ENCODE results near the gene ZBTB3. TPM values are rescaled to one million over a fixed set of nuclear protein-coding genes. Genes with fewer than 3 reads are reported as not detected.
"Not testable (repeated sequence)": the region's sequence is repeated elsewhere in the genome, so short reads cannot be mapped to it uniquely, and the experiment has no call there.

Gene ZBTB3
- total and polyA plus RNA-seq, 5 experiments from 2014 or later, result 2.1 to 27.6 (median 6.7) TPM

- H3K9me3 Mint-ChIP-seq, result no peaks in the 10 kb centered on the region
Observed at GRCh38 chr11:62755086-62755615, 1.2 kb upstream of the ZBTB3 start.

DNA sequence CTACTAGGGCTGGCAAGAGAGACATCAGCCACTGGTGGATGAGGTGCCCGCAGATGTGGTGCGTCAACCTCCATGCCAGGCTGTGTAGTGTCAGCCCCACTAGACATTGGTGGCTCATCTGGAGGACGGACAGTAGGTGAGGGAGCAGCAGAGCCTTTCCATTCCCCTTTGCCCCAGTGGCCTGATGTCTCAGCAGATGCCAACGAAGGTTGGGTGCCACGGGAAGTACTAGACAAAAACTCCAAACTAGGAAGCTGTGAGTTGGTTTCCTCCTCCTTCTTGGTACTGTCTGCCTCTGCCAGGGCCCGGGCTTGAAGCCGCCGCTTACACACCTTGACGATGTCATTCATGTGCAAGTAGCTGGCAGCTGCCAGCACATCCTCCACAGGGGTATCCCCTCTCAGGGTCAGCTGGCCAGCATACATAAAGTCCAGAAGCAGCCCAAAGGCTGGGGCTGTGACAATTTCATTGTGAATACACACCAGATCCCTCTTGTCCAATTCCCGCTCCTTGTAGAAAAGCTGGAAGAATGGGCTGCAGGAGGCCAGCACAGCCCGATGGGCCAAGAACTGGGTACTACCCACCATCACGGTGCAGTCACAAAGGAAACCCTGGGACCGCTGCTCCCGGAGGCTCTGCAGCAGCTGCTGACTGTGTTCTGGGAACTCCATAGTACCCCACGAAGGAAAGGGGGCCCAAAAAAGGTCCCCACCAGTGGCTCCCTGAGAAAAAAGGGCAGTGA is 795 bp downstream of the ZBTB3 start:
- ATAC-seq, result no peak
- POLR2A ChIA-PET, result interaction anchor here (0.5 to 6.6 kb wide), 42 partner anchors 9 to 1488 kb away, joined by 3 to 165 read pairs (median 8); partner anchors contain the start of genes B3GAT3, BSCL2, C11orf98 and CSKMT
- H3K27me3 Mint-ChIP-seq, result no peaks in the 10 kb centered on the region
- no peak for DNase-seq
- H3K27ac Mint-ChIP-seq, result peak overlapping the region; percentile 88 to 100 (median 99)
- H3K36me3 Mint-ChIP-seq, result peaks cover 0 to 20% (median 0%) of the 10 kb centered on the region in 3 donors
- no peaks in the 10 kb centered on the region for H3K9me3 Mint-ChIP-seq
- peak overlapping the region; percentile 91 to 100 (median 97) for H3K4me3 Mint-ChIP-seq
- H3K4me1 Mint-ChIP-seq, result peaks cover 11 to 47% (median 31%) of the 10 kb centered on the region in 4 donors

More at GRCh38 chr11:62755086-62755615, 1.2 kb upstream of the ZBTB3 start:
- H3K27ac Mint-ChIP-seq, result peak overlapping the region in 8 of 10 donors; percentile 6 to 100 (median 68)
- POLR2A ChIA-PET, result interaction anchor here (0.6 to 6.6 kb wide), 16 partner anchors 9 to 181 kb away, joined by 3 to 165 read pairs (median 10); partner anchors contain the start of genes BSCL2, C11orf98, CSKMT and EEF1G
- ATAC-seq (no peak), DNase-seq (no peak)
- no peaks in the 10 kb centered on the region for H3K27me3 Mint-ChIP-seq
- H3K4me1 Mint-ChIP-seq, result peaks cover 6 to 32% (median 23%) of the 10 kb centered on the region in 4 donors
- peaks cover 0 to 9% (median 0%) of the 10 kb centered on the region in 3 donors for H3K36me3 Mint-ChIP-seq
- peak overlapping the region; percentile 3 to 97 (median 62) for H3K4me3 Mint-ChIP-seq

GRCh38 chr11:62752177-62752785 is 1.7 kb downstream of the ZBTB3 start:
- Mint-ChIP-seq H3K36me3 (peaks cover 0 to 22% (median 0%) of the 10 kb centered on the region in 3 donors), H3K4me1 (peaks cover 11 to 49% (median 31%) of the 10 kb centered on the region in 4 donors), H3K4me3 (peak overlapping the region in 8 of 10 donors; percentile 36 to 97 (median 78)), H3K27me3 (no peaks in the 10 kb centered on the region), H3K9me3 (no peaks in the 10 kb centered on the region), H3K27ac (peak overlapping the region in 5 of 10 donors; percentile 66 to 99 (median 76))
- ATAC-seq (no peak), DNase-seq (no peak)
- POLR2A ChIA-PET, result interaction anchor here (0.6 to 6.6 kb wide), 14 partner anchors 9 to 161 kb away, joined by 3 to 165 read pairs (median 16); partner anchors contain the start of genes BSCL2, C11orf98, GNG3 and HNRNPUL2

GRCh38 chr11:62749931-62750330 is 4.0 kb downstream of the ZBTB3 start:
- POLR2A ChIA-PET, result interaction anchor here (0.7 to 6.6 kb wide), 4 partner anchors 12 to 91 kb away, joined by 5 to 165 read pairs (median 12); partner anchors contain the start of genes HNRNPUL2, POLR2G and TTC9C
- H3K36me3 Mint-ChIP-seq, result peaks cover 0 to 22% (median 0%) of the 10 kb centered on the region in 3 donors
- not testable (repeated sequence) for ATAC-seq, H3K9me3 Mint-ChIP-seq, H3K4me3 Mint-ChIP-seq, DNase-seq, H3K27me3 Mint-ChIP-seq
- H3K4me1 Mint-ChIP-seq, result peaks cover 11 to 46% (median 31%) of the 10 kb centered on the region in 4 donors
- peak overlapping the region in 1 of 10 donors; percentile 27 for H3K27ac Mint-ChIP-seq

- DNase-seq (no peak), ATAC-seq (no peak)
- Mint-ChIP-seq H3K36me3 (peaks cover 0 to 22% (median 0%) of the 10 kb centered on the region in 3 donors), H3K27ac (peak overlapping the region in 1 of 10 donors; percentile 9), H3K4me1 (peaks cover 7 to 33% (median 16%) of the 10 kb centered on the region in 4 donors), H3K9me3 (no peaks in the 10 kb centered on the region), H3K4me3 (no peak overlapping the region), H3K27me3 (no peaks in the 10 kb centered on the region)
- POLR2A ChIA-PET, result interaction anchor here (0.6 to 1.3 kb wide), 4 partner anchors 9 to 108 kb away, joined by 3 to 7 read pairs (median 5); partner anchors contain the start of genes HNRNPUL2 and TTC9C
Observed at GRCh38 chr11:62747475-62748160, 6.3 kb downstream of the ZBTB3 start.

DNA sequence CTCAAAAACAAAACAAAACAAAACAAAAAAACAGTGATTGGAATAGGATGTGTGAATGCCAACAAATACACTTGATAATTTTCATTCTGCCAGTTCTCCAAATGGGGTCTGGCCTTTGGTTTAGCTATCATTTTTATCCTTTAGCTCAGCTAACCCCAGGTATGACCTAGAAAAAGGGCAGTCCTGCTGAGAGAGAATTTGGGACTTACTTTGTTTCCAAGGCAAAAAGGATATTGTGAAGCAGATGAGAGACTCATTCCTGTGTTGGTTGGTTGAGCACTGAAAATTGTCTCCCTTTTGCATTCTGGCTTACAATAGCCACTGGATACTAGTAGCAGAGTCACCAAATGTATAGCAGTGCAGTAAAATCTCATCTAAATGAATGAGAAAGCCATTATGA is 16.8 kb downstream of the ZBTB3 start:
- DNase-seq (no peak), ATAC-seq (no peak)
- Mint-ChIP-seq H3K9me3 (no peaks in the 10 kb centered on the region), H3K36me3 (peaks cover 4 to 83% (median 8%) of the 10 kb centered on the region in 3 donors), H3K27ac (peak overlapping the region in 1 of 10 donors; percentile 43), H3K27me3 (no peaks in the 10 kb centered on the region), H3K4me3 (no peak overlapping the region), H3K4me1 (peaks cover 5 to 11% (median 7%) of the 10 kb centered on the region in 4 donors)
- POLR2A ChIA-PET, result interaction anchor here (0.6 to 1.2 kb wide), 5 partner anchors 8 to 76 kb away, joined by 3 to 6 read pairs (median 5); partner anchors contain the start of gene HNRNPUL2

GRCh38 chr11:62732830-62733229 is 21.1 kb downstream of the ZBTB3 start:
- H3K9me3 Mint-ChIP-seq, result no peaks in the 10 kb centered on the region
- peaks cover 5 to 32% (median 21%) of the 10 kb centered on the region in 4 donors for H3K4me1 Mint-ChIP-seq
- no peaks in the 10 kb centered on the region for H3K27me3 Mint-ChIP-seq
- no peak for ATAC-seq
- peak in 1 of 10 donors; percentile 32 for DNase-seq
- H3K4me3 Mint-ChIP-seq, result no peak overlapping the region
- peak overlapping the region in 4 of 10 donors; percentile 5 to 52 (median 17) for H3K27ac Mint-ChIP-seq
- POLR2A ChIA-PET, result interaction anchor here (0.7 to 7.6 kb wide), 2 partner anchors 20 to 238 kb away, joined by 6 to 165 read pairs; partner anchors contain the start of gene ZBTB3
- H3K36me3 Mint-ChIP-seq, result peaks cover 4 to 55% (median 7%) of the 10 kb centered on the region in 3 donors

DNA sequence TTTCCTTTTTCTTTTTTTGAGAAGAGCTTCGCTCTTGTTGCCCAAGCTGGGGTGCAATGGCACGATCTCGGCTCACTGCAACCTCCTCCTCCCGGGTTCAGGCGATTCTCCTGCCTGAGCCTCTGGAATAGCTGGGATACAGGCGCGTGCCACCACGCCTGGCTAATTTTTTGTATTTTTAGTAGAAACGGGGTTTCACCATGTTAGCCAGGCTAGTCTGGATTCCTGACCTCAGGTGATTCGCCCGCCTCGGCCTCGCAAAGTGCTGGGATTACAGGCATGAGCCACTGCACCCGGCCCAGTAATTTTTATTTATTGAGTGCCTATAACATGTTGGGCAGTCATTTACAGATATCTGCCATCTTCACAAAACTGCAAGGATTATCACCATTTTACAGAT is 23.9 kb downstream of the ZBTB3 start:
- Mint-ChIP-seq H3K27ac (peak overlapping the region in 7 of 10 donors; percentile 20 to 77 (median 38)), H3K36me3 (peaks cover 4 to 47% (median 7%) of the 10 kb centered on the region in 3 donors), H3K4me3 (peak overlapping the region; percentile 58 to 99 (median 88)), H3K4me1 (peaks cover 14 to 46% (median 34%) of the 10 kb centered on the region in 4 donors)
- H3K27me3 Mint-ChIP-seq, H3K9me3 Mint-ChIP-seq, DNase-seq, ATAC-seq: not testable (repeated sequence)
- POLR2A ChIA-PET, result interaction anchor here (1.6 to 10.3 kb wide), 10 partner anchors 19 to 157 kb away, joined by 4 to 263 read pairs (median 80); partner anchors contain the start of genes BSCL2, EEF1G, GNG3 and POLR2G

DNA sequence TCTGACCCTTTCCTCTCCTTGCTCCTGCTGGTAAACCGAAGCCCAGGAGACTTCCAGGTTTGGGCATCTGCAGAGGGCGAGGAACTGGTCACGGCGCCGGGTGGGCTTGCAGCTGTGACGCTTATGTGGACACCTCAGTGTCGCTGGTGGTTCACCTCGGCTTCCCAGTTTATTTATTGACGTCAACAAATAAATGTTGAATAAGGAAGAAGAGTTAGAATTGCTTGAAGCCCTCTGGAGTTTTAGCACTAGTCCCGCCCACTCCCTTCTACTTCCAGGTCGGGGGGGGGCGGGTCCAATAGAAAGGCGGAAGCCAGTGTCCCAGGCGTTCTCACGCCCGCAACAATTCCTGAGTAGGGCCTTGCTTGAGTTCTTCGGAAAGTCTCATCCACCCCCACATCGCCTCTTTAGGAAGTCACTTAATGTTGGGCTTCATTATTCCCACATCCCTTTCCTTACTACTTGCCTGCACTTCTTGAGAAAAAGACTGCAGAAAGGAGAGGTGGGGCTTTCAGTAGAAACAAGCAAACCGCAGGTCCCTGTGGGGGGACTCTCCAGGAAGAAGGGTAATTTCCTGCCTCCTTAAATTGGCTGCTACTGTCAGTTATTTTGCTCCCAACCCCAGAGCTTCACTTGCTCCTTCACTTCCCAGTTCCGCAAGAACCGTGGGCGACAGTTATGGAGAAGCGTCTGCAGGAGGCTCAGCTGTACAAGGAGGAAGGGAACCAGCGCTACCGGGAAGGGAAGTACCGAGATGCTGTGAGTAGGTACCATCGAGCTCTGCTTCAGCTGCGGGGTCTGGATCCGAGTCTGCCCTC is 25.6 kb downstream of the ZBTB3 start, which contains the start of gene TTC9C:
TSS of gene TTC9C (plus strand) at position 316 of the 818 bp plus-strand sequence. CDS start at position 679, 363 bp downstream.
- POLR2A ChIA-PET, result interaction anchor here (0.6 to 10.3 kb wide), 42 partner anchors 17 to 1542 kb away, joined by 3 to 263 read pairs (median 8); partner anchors contain the start of genes B3GAT3, BSCL2, C11orf98 and CSKMT
- ATAC-seq (peak; percentile 35 to 37), DNase-seq (peak; percentile 75 to 91 (median 82))
- H3K36me3 Mint-ChIP-seq, result peaks cover 3 to 49% (median 13%) of the 10 kb centered on the region in 3 donors
- H3K27me3 Mint-ChIP-seq, result peaks cover 0 to 2% (median 0%) of the 10 kb centered on the region in 5 donors
- no peaks in the 10 kb centered on the region for H3K9me3 Mint-ChIP-seq
- peaks cover 25 to 63% (median 49%) of the 10 kb centered on the region in 4 donors for H3K4me1 Mint-ChIP-seq
- peak within 1 kb of the TSS; percentile 90 to 100 (median 99) for H3K27ac Mint-ChIP-seq
- H3K4me3 Mint-ChIP-seq, result peak within 1 kb of the TSS; percentile 92 to 99 (median 96)

GRCh38 chr11:62727872-62728170 is 26.1 kb downstream of the ZBTB3 start:
- DNase-seq (peak in 9 of 10 donors; percentile 64 to 96 (median 85)), ATAC-seq (peak; percentile 60 to 66)
- Mint-ChIP-seq H3K27ac (peak overlapping the region; percentile 90 to 100 (median 99)), H3K4me3 (peak overlapping the region; percentile 92 to 99 (median 96)), H3K36me3 (peaks cover 0 to 49% (median 13%) of the 10 kb centered on the region in 3 donors), H3K27me3 (peaks cover 0 to 2% (median 0%) of the 10 kb centered on the region in 5 donors), H3K4me1 (peaks cover 20 to 62% (median 47%) of the 10 kb centered on the region in 4 donors), H3K9me3 (no peaks in the 10 kb centered on the region)
- POLR2A ChIA-PET, result interaction anchor here (0.6 to 10.3 kb wide), 53 partner anchors 9 to 1590 kb away, joined by 3 to 263 read pairs (median 7); partner anchors contain the start of genes B3GAT3, BSCL2, C11orf98 and CSKMT
